Kidney capillary endothelial cell (primary cell): ENCODE data around the gene HIC1.

Experiments used
- DNase-seq: peaks from one replicate; pipeline ENCODE4 v3.0.0-alpha.2; 2018; ENCODE audit warnings: low spot score

The HIC1 gene

DNA sequence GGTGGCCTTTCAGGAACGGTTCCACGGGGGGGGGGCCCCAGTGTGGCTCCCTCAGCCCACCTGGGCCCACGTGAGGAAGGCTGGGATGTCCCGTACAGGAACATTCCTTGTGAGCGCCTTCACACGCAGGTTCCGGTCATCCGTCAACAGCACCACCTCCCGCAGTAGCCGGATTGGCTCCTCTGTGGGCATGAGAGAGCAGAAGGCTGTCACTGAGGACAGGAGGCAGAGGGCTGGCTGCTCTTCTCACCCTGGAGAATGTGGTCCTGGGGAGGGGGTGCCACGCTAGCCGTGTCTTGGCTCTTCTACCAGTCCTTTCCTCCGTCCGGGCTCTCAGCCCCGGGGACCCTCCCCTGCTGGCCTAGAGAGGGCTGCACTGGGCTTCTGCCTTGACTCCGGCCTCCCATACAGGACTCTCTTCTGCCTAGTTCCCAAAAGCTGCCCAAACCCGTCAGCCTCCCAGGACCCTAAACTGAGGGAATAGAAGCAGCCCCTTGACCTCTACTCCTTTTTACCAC is 6.6 kb downstream of the HIC1 start:
- DNase-seq, result no peak

DNA sequence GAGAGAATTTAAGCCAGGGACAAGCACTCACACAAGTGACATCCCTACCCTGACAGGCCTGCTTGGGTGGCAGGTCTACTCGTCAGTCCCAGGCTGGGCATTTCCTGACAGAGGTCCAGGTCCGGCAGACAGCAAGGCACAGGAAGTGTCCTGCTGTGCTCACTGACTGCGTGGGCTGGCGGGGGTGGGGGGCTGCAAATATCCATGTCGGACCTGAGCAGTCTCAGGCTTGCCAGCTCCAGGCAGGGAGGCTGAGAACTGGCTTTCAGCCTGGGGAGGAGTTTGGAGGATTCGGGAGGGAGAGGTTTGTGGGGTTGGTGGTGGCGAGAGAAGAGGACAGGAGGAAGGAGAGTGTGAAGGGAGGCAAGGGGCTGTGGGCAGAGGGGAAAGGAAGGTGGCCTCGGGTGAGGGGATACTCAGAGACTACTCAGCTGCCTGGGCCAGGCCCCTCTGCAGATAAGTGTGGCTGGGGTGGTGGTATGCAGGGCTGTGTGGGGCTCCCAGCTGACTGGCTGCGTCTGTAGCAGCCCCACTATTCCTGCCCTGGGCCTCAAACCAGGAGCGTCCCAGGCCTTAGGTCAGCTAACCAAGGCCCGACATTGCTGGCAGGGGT is 7.8 kb downstream of the HIC1 start:
- DNase-seq, result peak; percentile 70

DNA sequence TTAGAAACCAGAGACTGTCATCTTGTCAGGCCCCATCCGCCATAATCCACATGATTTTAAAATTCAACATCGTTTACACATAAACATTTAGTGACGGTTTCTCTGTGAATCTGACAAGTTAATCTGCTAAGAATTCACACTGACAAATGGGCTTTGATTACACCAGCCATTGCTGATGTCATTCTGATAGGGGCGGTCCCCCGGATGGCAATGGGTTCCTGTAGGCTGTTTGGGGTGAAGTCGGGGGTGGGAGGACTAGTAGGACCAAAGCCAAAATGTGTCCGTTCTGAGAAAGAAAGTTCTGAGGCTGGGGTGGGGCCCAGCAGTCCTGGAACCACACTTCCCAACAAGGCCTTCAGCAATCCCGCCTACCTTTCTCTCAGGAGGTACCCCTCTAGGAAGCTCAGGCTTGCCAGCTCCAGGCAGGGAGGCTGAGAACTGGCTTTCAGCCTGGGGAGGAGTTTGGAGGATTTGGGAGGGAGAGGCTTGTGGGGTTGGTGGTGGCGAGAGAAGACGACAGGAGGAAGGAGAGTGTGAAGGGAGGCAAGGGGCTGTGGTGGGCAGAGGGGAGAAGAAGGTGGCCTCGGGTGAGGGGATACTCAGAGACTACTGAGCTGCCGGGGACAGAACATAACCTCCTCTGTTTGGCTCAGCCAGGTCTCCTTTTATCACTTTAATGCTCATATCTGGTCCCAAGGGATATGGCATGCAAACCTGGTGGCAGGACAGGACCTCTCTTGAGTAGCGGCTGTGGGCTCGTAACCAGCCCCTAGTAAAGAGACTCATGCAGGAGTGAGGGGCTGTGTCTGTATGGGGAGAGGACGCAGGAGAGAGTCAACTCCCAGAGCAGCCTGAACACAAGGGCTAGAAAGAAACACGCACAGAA is 8.6 kb downstream of the HIC1 start:
- DNase-seq, result no peak

DNA sequence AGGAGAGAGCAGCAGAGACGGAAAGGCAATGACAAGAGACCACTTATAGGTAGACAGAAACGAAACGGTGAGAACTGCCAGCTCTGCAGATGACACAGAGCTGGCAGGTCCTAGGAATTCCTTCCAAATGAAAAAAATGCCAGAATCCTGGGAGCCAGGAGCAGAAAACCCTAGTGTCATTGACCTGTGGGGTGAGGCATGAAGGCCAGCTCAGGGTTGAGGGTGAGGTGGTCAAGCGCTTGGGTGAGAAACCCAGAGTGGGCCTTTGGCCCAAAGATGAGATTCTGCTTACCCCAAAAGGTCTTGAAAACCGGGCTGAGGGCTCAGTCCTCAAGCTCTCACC is 9.2 kb downstream of the HIC1 start:
- DNase-seq, result no peak

DNA sequence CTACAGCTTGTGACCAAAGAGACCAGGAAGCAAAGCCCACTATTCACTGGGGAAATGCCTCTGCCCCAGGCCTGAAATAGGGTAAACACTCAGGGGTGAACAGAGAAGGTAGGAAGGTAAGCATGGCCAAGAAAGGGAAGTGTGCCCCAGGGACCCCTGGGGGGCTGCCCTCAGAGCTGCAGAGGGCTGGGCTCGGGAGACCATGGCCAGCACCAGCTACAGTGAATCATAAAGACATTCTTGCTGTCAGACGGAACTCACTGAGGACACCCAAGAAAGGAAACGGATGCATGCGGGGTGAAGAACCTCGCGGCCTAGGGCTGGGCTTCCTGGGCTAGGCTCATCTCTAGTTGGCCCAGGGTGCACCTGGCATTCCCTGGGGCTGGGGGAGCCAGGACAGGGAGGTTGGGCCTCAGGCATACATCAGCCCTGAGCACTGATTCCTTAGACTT is 9.6 kb downstream of the HIC1 start:
- DNase-seq, result no peak

DNA sequence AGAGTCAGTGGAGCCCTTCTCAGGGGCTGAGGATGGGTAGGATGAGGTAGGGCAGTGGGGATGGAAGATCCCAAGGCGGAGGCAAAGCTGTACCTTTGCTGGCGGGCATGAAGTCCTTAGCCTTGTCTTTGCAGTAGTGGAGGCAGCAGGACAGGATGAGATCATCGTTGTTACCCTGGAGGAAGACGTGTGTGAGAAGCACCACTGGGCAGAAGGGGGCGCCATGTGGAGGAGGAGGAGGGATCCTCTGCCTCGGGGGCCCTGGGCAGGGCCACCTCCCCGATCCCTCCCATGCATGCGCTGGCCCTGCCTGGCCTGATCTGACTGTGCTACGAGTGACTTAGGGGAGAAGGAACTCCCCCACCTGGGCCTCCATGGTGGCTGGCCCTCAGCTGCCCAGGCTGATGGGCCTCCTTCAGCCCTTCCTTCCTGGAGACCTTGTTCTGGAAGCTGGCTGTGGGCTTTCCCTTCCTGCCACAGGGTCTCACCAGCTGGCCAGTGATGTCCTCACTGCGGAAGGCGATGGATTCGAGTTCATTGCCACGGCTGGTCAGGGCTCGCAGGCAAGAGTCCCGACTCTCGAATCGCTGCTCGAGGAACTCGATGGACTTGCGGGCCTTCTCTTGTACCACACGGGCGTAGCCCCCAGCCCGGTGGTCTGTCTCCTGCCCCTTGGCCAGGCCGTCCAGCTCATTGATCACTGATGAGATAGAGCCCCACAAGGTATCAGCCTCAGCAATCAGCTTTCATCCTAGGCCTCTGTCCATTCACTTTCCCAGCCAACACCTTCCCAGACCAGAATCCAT is 10.3 kb downstream of the HIC1 start:
- DNase-seq, result no peak

DNA sequence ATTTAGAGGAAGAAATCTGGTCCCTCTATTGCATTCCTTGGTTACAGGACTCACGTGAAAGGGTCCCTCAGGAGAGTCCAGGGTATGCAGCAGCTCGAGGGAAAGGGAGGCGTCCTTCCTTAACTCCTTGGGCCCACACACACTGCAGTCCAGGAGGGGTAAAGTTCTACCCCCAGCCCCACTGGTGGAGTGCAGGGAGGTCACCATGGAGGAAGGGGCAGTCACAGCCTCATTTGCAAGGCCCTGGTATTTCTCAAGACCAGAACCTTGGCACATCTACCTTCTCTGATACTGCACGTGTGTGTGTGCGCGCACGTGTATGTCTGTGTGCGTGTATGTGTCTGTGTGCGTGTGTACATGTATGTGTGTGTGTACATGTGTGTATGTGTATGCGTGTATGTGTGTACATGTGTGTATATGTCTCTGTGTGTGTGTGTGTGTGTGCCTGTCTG is 11.1 kb downstream of the HIC1 start:
- DNase-seq, result no peak

DNA sequence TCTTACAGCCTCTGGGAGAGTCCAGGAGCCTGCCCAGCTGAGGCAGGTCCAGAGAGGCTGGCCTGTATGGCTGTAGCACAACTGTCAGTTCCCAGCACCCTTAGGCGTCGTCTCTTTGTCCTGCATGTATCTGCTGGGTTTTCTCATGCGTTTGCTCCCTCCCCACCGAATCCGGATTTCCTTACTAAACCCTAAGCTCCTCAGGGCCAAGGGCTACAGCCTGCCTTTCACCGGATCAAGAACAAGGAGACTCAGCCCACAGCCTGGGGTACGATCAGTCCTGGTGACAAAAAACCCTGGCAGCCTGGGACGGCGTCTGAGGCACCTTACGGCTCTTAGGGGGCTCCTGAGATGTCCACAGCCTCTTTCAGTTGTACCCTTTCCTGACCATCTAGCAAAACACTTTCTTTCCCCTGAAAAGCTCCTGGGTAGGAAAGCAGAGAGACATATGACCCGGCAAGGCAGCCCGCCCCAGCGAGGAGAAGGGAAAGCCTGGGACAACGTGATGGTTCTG is 12.2 kb downstream of the HIC1 start:
- no peak for DNase-seq

DNA sequence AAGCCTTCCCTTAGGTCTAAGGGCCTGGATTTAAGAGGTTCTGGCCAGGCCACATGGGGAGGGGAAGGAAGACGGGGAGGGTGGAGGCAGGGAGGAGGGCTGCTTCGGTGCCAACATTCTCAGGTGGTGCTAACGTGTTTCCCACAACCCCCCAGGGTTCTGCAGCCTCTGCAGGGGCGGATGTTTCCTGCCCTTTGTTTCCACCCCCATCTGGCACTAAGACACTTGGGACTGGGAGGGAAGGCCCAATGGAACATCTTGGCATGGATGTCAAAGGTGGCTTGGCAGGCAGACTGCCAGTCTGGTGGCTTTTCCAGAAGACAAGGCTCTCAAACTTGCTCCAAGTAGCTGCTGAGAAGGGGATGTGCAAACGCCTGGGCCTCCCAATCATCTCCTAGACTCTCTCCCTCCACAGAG is 12.7 kb downstream of the HIC1 start:
- DNase-seq, result no peak

DNA sequence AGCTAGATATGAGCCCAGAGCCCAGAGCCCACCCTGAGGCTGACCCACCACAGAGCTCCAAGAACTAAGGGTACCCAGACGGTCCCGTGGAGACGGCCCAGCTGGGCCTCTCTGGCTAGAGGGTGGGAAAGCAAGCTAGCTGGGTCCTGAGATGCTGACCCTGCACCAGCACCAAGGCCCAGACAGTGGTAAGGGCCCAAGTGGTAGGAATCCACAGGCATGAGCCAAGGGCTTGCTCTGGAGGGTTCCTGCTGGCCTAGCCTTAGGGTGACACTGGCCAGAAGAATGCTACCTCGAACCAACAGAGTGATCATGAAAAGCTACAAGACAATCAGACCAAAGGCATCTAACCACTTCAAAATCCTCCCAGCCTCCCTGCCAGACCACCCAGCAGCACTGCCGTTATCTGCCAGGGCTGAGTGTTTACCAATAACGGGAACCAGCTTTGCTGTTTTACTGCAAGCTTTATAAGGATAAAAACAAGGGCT is 13.2 kb downstream of the HIC1 start:
- DNase-seq, result no peak

DNA sequence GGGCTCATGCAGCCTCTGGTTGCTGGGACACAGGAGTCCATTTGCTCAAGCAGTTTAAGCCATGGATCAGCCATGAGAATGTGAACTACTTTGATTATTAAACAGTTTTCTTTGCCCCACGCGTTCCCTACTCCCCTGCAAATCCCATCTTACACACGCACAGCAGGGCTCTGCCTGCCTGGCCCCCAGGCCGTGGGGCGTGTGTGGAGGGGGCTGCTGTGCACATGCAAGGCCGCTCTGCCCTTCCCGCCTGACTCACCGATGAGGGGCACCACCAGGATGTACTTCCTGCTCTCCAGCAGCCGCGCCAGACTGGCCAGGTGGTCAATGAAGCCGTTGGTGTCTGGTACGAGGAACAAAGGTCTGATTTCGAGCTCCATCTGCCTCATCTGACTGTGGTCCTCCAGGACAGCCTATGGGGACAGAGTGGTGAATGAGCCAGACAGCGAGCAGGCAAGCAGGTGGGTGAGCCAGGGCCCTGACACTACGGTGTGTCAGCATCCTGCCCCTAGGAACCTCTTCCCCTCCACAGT is 13.7 kb downstream of the HIC1 start:
- peak; percentile 99 for DNase-seq

DNA sequence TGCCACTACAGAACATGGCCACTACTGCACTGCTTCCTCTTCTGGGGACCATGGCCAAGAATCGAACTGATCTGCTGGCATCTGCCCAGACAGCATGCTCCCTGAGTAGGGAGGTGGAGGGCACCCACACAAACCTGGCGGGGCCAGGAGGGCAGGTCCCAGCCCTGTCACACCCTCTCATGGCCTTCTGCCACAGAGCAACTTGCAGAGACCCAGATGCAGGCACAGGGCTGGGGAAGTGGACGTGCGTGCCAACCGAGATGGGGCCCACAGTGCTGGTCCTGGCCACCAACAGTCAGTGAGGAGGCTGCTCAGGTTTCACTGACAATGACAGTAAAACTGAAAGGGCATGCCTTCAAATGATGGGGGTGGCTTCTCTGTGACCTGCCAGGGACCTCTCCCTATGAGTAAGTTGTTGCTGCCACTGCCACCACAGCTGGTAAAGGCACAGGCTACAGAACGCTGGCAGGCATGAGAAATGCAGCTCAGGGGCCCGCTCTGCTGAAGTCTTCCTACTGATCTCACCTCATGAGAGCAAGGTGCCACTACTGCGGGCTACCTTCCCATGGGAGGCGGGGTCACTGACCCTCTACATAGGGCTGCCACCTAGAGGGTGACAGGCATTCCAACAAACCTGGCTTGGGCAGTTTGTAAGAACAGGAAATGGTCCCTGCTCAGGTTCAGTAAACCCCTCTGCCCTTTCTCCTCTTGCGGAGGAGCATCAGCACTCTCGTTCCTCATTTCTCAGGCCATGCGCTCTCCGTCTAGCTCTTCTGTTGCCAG is 15.5 kb downstream of the HIC1 start:
- no peak for DNase-seq

DNA sequence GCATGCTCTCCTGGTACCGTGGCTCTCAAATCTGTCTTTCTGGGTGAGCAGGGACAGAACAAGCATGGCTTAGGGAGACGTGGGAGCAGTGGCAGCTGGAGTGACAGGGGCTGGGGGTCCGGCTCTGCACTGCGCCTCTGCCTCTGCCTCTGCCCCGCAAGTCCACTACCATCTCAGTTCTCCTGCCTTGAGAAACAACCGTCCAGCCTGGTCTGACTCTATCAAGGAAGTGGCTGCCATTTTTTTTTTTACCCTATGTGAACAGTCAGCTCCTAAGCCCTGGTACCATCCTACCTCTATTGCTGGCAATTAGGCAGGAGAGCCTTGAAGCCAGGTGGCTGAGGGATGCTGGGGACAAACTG is 16.1 kb downstream of the HIC1 start:
- DNase-seq, result no peak

DNA sequence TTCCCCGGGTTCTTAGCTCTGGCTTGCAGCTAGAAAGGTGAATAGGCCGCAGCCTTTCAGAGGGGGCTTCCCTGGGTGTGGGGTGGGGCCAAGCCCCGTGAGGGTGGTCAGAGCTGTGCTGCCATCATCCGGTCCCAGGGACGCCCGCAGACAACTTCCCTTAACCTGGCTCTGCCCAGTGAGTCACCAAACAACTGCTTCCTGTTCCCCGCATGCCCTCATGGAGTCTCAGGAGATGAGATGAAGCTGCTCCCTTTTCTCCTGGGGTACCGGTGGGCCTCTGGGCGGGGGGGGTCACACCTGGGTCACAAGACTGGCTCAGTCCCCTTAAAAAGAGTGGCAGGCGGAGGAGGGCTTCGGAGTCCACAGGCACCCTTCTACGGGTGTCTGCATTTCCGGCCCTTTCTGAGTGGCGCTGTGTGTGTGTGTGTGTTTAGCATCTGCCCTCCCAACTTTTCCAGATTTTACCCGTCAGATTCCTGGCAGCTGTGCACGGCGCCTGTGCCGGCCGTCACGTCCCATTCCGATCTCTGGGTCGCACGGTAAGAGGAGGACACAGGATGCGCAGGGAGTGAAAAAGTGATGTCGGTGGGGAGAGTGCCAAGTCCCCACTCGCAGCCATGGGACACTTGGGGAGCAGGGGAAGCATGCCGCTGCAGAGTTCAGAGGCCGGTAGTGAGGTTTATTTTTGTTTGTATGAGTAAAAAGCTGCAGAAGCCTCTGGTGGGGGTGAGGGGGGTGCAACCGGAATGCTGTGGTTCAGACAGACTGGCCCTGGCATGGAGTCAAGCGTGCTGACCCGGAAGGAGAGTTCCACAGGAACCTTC is 16.8 kb downstream of the HIC1 start:
- DNase-seq, result peak; percentile 97

DNA sequence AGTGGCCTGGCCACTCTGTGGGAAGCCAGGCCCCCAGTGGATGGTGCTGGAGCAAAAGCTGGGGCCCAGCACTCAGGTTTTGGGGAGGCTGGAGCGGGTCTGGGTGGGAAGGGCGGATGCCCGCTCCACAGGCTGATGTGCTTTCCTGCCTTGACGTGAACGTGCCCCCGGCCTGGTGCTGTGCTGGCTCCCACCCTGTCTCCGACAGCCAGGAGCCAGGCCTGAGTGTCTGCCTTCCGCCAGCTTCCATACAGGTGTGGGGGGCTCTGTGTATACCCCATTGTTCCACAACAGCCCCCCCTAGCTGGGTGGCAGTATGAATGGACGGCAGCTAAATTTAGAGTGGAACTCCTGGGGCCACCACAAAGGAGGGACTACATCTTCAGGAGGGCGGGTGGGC is 20.0 kb downstream of the HIC1 start:
- no peak for DNase-seq

DNA sequence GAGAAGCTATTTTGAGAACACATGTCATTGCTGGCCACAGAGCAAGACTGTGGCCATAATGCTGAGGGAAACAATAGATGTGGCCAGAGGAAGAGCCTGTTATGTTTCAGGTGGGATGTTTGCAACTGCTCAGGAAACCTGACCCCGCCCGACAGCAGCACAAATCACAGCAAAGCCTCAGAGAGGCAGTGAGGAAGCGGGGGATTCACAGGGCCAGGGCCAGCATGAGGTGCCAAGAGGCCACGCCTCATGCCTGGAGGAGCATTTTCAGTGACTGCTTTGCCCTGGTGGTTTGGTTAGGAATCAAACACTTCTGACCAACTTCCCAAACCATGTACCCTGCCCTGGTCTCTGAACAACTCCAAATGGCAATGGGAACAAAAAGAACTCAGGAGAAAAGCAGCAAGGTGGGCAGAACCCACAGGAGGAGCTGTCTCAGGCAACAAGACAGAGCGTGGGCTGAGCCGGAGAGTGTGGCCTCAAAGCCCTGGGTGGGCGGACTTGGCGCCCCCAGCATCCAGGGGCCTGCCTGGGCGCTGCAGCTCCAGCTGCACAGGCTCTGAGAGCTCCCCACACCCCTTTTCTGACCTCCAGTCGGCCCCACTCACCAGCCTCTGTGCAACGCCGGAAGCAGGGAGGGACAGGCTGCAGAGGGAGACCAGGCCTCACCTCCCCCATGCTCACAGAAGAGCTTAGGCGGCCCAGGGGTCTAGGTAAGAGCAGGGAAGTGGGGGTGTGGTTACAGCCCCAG is 20.6 kb downstream of the HIC1 start:
- no peak for DNase-seq

DNA sequence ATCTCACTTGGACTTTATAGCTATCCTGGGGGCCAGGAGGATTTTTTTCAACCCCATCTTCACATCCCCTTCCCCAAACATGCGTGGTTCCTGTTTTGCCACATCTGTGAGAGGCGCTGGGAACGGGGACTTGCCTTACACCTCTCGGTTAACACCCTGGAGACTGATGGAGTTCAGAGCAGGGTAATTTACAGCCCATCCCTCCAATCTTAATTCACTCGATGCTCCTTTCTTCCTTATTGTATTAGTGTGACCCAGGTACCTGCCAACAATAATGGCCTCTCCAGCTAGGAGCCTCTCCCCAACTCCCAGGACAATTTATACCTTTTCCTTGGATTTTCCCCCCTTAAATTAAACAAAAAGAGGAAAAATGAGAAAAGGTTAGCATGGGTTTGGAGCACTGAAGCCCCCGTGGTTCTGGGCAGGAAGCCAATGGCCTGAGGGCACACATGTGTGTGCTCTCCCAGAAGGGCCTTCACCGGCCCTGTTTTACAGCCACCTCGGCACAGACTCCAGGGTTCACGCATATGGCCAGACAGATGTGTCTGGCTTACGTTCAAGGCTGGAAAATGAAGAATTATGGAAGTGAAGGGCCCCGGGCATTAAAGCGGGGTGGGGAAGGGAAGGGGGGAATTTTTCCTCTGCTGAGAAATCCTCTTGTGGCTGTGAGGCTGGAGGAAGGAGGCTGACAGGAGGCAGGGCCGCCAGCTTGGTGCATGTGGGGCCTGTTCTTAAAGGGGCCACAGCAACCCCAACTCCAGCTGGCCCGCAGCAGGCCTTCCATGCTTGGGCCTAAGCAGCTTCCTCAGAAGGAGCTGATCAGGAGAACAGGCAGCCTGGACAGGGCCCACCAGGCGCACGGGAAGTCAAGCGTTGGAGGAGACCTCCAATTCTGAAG is 21.4 kb downstream of the HIC1 start:
- no peak for DNase-seq

DNA sequence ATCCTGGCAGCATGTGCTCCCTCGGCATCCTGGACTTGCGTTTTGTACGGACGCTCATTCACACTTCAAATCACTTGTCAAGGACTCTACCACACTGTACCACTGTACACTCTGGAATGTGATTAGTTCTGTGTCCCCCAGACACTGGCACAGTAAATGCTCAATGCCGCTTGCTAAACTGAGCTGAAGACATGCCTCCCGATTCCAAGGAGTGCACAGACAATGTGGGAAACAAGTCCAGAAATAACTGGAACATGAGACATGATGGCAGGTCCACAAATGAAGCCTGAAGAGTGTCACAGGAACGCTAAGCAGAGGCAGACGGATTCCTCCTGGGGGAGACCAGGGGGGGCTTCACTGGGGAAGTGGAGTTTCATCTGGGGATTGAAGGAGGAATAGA is 22.1 kb downstream of the HIC1 start:
- no peak for DNase-seq
